A673 (cell line): ENCODE results near the gene NR2F1-AS1.

ENCODE experiments used
- EZH2 ChIP-seq: fragments of 200-600 bp; sonication (generic); IDR thresholded peaks from 2 replicates; pipeline ENCODE4 v1.6.1; 2017; ENCODE audit warnings: borderline replicate concordance, low read depth, mild to moderate bottlenecking, mixed read lengths, antibody characterized with exemption, low read length; ENCODE audit not compliant: poor library complexity, severe bottlenecking
- TF ChIP-seq, protein P1 (sequence below): fragments of 300-800, 200-600 bp; sonication (generic); conservative IDR thresholded peaks from 2 replicates; pipeline ENCODE4 v1.5.1; 2017; ENCODE audit warnings: low read depth, mild to moderate bottlenecking, antibody characterized with exemption, low read length, moderate library complexity, mixed read lengths

DNA sequence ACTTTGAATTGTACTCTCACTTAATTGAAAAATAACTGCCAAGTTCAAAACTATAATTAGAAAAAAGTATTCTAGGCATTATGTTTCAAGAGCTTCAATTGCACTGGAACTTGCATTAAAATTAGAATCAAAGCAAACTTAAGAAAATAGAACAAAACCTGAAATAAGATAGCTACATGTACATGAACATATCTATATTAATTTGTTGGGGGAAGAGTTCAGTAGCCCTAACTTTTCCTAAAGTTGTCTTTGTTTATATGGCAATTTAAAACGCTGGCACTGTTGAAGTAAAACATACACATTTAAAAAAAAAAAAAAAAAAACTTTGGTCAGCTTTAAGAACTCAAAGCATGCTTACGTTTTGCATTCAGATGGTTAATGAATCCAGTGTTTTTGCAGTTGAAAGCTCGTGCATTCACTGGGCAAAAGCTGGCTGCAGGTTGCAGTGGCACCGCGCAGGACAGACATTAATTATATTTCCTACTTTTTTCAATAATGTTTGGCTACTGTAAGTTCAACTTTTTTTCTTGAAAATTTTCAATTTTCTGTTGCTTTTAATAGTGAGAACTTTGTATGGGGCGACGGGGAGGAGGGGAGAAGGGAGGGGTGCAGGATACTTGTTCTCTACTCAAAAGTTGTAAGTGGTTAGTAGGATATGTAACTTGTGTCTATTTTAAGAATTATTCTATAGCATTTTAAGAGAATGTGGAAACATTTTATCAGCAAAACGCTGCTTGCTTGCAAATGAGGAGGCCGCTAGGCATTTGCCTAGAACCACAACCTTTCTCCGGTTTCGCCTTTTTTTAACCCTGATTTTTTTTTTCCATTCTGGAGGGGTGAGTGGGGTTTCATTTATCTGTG lies 5.9 kb upstream of the NR2F1-AS1 start:
- TF ChIP-seq, protein P1, sequence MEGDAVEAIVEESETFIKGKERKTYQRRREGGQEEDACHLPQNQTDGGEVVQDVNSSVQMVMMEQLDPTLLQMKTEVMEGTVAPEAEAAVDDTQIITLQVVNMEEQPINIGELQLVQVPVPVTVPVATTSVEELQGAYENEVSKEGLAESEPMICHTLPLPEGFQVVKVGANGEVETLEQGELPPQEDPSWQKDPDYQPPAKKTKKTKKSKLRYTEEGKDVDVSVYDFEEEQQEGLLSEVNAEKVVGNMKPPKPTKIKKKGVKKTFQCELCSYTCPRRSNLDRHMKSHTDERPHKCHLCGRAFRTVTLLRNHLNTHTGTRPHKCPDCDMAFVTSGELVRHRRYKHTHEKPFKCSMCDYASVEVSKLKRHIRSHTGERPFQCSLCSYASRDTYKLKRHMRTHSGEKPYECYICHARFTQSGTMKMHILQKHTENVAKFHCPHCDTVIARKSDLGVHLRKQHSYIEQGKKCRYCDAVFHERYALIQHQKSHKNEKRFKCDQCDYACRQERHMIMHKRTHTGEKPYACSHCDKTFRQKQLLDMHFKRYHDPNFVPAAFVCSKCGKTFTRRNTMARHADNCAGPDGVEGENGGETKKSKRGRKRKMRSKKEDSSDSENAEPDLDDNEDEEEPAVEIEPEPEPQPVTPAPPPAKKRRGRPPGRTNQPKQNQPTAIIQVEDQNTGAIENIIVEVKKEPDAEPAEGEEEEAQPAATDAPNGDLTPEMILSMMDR, result no peak
- no peak for TF ChIP-seq EZH2
